Panc1 (cell line): ENCODE data around the gene IFIH1. TPM values are rescaled to one million over a fixed set of nuclear protein-coding genes. Genes with fewer than 3 reads are reported as not detected.

Experiments
- ATAC-seq: fragments of 200-7000 bp; cut with Tn5 transposase; 2 replicates; pipeline ENCODE4 v1.9.1; 2020; ENCODE audit warnings: mild to moderate bottlenecking, moderate library complexity
- BruUV-seq: library from RNA; stranded (reverse); fragments of 400-500 nt; replicated peaks from 2 replicates; lab custom pipeline; 2021; lab: Mats Ljungman, UMichigan
- CTCF ChIA-PET: fragments of 300-600 bp; sonication (Branson Sonifier 250); formaldehyde crosslinking; loops from one replicate; lab custom pipeline; 2022; ENCODE audit warnings: antibody characterized with exemption; lab: Charles Lee
- POLR2A ChIA-PET: fragments of 300-600 bp; sonication (Branson Sonifier 250); formaldehyde crosslinking; loops from one replicate; lab custom pipeline; 2022; ENCODE audit warnings: antibody characterized with exemption; lab: Charles Lee
- DNase-seq: peaks from one replicate; pipeline ENCODE4 v3.0.0-alpha.2; 2010; ENCODE audit warnings: low read depth, low spot score
- H3K27ac ChIP-seq: 2 replicates; pipeline ENCODE4 v1.5.1; 2011; ENCODE audit warnings: mild to moderate bottlenecking, low read length, inconsistent platforms
- H3K27me3 ChIP-seq: fragments of 200-500 bp; sonication (Bioruptor generic); 2 replicates; pipeline ENCODE4 v1.6.0; 2014; ENCODE audit warnings: low read length, inconsistent platforms; ENCODE audit not compliant: control insufficient read depth, insufficient read depth
- H3K36me3 ChIP-seq: fragments of 200-500 bp; sonication (Bioruptor generic); 2 replicates; pipeline ENCODE4 v1.5.1; 2014; ENCODE audit warnings: inconsistent platforms, mild to moderate bottlenecking, low read length, moderate library complexity; ENCODE audit not compliant: control insufficient read depth, insufficient read depth
- H3K4me1 ChIP-seq: 2 replicates; pipeline ENCODE4 v1.5.1; 2011; ENCODE audit warnings: inconsistent platforms, mild to moderate bottlenecking, low read length, moderate library complexity; ENCODE audit not compliant: control insufficient read depth, insufficient read depth
- H3K4me3 ChIP-seq, 2 experiments: 2 replicates each; pipeline ENCODE4 v1.5.1; 2011 to 2012; ENCODE audit warnings: low read depth in 2 of 2, low read length in 2 of 2, mild to moderate bottlenecking in 2 of 2, inconsistent platforms in 1 of 2, moderate library complexity in 1 of 2
- H3K9me3 ChIP-seq: fragments of 200-500 bp; sonication (Bioruptor generic); 2 replicates; pipeline ENCODE4 v1.5.1; 2014; ENCODE audit warnings: low read depth, mild to moderate bottlenecking, inconsistent platforms, low read length, moderate library complexity; ENCODE audit not compliant: control insufficient read depth, insufficient read depth
- CTCF ChIP-seq: fragments of 450-650 bp; IDR thresholded peaks from 2 replicates; pipeline ENCODE4 v1.5.1; 2017; ENCODE audit warnings: mild to moderate bottlenecking
- POLR2AphosphoS5 ChIP-seq: IDR thresholded peaks from 2 replicates; pipeline ENCODE4 v1.6.1; 2012; ENCODE audit warnings: mild to moderate bottlenecking, low read depth, low read length, moderate library complexity
- REST ChIP-seq, 2 experiments: IDR thresholded peaks; 2 replicates each; pipeline ENCODE4 v1.6.1; 2011 to 2012; ENCODE audit warnings: low read depth in 2 of 2, control low read depth in 1 of 2, low read length in 1 of 2, mild to moderate bottlenecking in 1 of 2, moderate library complexity in 1 of 2; ENCODE audit not compliant: insufficient read depth in 1 of 2
- SIN3A ChIP-seq: IDR thresholded peaks from 2 replicates; pipeline ENCODE4 v1.6.1; 2012; ENCODE audit warnings: low read depth, mild to moderate bottlenecking, low read length, moderate library complexity, borderline replicate concordance; ENCODE audit not compliant: insufficient read depth
- TCF7L2 ChIP-seq: IDR thresholded peaks from 2 replicates; pipeline ENCODE4 v1.6.1; 2011; ENCODE audit warnings: mild to moderate bottlenecking, low read depth, low read length, inconsistent platforms
- in situ Hi-C: cut with HindIII; loops from 2 replicates; pipeline ENCODE4 v1.10.0; 2016; ENCODE audit warnings: low sequenced_read_pairs, low pct_unique_long_range_greater_than_20kb
- intact Hi-C: fragments of 100-400 bp; cut with micrococcal nuclease; formaldehyde crosslinking; loops from one replicate; pipeline ENCODE4 v1.10.0; 2022; ENCODE audit not compliant: unreplicated experiment
- total RNA-seq: library from RNA; stranded (reverse); gene quantifications from one replicate; pipeline ENCODE4 v1.2.1, GENCODE V29; 2021; ENCODE audit not compliant: unreplicated experiment

Gene IFIH1
- total RNA-seq, 1 experiment from 2014 or later, result 15.4 TPM

GRCh38 chr2:162342841-162343240 lies 24.4 kb upstream of the IFIH1 start:
- no peaks in the 10 kb centered on the region; the same call in 1 of the 2 replicates for H3K36me3 ChIP-seq
- ChIA-PET POLR2A (no interaction called here), CTCF (no interaction called here)
- H3K4me3 ChIP-seq, result peak overlapping the region in 1 of 2 experiments; percentile 88; a peak in 1 of 4 replicates
- H3K4me1 ChIP-seq, result peaks cover 12% of the 10 kb centered on the region
- H3K27ac ChIP-seq, result peak overlapping the region; percentile 91; the same call in 1 of the 2 replicates
- H3K9me3 ChIP-seq, result no peaks in the 10 kb centered on the region
- BruUV-seq, result no TSS peak
- TF ChIP-seq POLR2AphosphoS5, result no peak
- no peak for TF ChIP-seq REST (IDR thresholded peaks at IDR 0.05; ENCODE audit: insufficient read depth in 1 of 2, low read depth in 2 of 2, low read length in 1 of 2)
- TF ChIP-seq CTCF, result no peak
- no peak for TF ChIP-seq TCF7L2
- no peak for TF ChIP-seq SIN3A
- in situ Hi-C loops (no loop called here), intact Hi-C loops (no loop called here)
- no peaks in the 10 kb centered on the region for H3K27me3 ChIP-seq
- DNase-seq, result no peak
- ATAC-seq, result no peak

GRCh38 chr2:162342321-162342720 lies 23.8 kb upstream of the IFIH1 start:
- DNase-seq, result no peak
- Histone ChIP-seq H3K27ac (no peak overlapping the region), H3K36me3 (no peaks in the 10 kb centered on the region; the same call in 1 of the 2 replicates), H3K9me3 (no peaks in the 10 kb centered on the region), H3K4me1 (peaks cover 12% of the 10 kb centered on the region), H3K4me3 (no peak overlapping the region), H3K27me3 (no peaks in the 10 kb centered on the region)
- intact Hi-C loops, result no loop called here
- no TSS peak for BruUV-seq
- ChIA-PET CTCF (no interaction called here), POLR2A (no interaction called here)
- in situ Hi-C loops, result no loop called here
- TF ChIP-seq SIN3A (no peak), REST (IDR thresholded peaks at IDR 0.05; ENCODE audit: insufficient read depth in 1 of 2, low read depth in 2 of 2, low read length in 1 of 2) (no peak)
- ATAC-seq, result no peak
